Retina (tissue), 1 donor: ENCODE measurements around the gene RNASE1.
A peak's percentile ranks its signal among the peaks of the same experiment; 100 is the strongest.

Source experiments
- DNase-seq: peaks from one replicate; pipeline ENCODE4 v3.0.0-alpha.2; 2016

Gene RNASE1

DNA sequence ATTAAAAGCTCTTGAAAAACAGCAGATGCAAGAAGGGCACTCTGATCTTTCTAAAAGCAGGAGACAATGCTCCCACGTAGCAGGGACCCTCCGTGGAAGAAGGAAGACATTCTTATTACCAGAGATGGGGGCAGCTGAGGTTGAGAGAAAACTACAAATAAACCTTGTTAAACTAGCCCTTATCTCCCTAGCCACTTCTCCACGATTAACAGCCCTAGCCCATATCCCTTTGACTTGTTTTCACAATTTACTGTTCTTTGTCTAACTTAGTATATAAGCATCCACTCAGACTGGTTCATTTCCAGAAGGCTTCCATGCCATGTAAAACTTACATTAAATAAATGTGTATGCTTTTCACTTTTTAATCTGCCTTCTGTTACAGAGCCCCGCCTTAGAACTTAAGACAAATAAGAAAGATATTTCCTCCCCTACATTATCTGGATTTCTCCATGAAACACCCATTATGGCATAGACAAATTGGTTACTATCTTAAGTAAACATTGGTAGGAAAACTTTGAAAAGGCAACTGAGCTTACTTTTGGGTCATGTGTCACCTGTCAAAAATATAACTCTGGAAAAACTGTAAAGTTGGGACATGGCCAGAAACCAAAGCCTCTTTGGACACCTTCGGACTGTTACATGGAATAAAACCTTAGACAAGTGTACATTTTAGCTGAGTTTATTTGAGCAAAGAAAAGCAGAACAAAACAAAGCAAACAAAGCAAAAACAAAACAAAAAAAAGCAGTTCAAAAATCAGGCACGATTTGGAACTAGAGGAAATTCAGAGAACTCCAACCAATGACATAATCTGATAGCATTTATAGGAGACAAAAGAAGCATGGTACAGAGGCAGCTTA, 4.9 kb upstream of the RNASE1 start:
- DNase-seq, result no peak

DNA sequence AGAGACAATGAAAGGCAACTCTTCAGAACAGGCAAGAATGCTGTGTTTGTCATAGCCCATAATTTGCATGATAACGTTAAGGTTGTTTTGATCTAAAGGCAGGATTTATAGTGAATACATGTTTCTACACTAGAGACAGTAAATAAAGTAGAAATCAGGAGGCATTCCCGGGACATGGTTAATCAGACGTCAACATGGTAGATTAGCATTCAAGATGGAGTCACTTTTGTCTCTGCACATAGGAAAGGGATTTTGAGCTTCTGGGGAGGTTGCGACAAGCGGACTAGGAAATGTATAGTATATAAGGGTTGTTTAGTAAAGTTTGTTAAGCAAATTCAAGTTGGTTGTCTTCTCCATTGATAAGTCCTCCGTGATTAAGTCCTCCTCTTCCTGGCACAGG, 2.8 kb upstream of the RNASE1 start:
- DNase-seq, result no peak

DNA sequence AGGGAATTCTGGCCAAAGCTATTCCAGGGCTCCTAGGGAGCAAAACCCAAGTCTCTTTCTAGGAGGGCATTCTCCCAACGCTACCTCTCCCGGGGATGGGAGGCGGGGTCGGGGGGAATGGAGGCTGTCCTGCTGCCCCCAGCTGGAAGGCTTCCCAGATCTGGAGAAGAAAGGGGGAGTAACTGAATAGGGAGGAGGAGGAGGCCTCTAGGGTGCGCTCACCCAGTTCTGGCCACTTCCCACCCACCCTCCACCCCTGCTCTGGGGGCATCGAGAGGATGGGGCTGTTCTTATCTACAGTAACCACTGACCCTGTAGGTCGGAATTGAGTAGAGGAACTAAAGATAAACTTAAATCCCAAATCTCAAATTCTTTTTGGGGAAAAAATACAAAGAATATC, 579 bp upstream of the RNASE1 start:
- no peak for DNase-seq

DNA sequence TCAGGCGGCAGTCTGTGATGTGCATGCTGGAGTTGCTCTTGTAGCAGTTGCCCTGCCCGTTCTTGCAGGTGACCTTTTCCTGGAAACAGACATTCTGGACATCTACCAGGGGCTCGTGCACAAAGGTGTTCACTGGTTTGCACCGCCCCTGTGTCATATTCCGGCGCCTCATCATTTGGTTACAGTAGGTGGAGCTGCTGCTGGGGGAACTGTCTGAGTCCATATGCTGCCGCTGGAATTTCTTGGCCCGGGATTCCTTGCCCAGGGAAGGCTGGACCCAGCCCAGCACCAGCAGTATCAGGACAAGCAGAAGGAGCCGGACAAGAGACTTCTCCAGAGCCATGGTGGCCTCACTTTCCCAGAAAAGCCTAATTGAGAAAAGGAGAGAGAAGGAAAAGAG, 918 bp downstream of the RNASE1 start:
- DNase-seq, result no peak

DNA sequence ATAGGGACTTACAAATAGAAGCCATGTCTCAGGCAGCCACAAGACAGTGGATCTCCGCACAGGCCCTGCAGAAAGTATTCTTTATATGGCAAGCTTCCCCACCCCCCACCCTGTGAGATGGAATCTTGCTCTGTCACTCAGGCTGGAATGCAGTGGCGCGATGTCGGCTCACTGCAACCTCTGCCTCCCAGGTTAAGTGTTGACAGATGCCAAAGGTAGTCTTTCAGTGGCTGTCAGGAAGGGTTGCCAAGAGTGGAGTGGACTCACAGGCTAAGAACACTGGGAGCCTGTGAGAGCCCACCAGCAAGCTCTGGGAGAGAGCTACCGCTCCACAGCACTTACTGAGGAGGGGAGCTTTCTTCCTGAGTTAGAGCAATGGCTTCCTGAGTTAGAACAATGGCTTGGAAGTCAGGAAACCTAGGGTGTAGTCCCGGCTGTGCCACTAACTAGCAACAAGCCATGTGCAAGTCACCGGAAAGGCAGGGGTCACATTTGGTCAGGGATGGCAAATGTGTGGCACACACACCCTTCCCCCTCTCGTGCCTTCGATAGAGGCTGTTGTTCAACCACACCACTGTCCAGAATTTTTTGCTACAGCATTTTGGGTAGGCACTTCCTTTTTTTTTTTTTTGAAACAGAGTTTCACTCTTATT, 2.6 kb downstream of the RNASE1 start:
- DNase-seq, result peak; percentile 50

DNA sequence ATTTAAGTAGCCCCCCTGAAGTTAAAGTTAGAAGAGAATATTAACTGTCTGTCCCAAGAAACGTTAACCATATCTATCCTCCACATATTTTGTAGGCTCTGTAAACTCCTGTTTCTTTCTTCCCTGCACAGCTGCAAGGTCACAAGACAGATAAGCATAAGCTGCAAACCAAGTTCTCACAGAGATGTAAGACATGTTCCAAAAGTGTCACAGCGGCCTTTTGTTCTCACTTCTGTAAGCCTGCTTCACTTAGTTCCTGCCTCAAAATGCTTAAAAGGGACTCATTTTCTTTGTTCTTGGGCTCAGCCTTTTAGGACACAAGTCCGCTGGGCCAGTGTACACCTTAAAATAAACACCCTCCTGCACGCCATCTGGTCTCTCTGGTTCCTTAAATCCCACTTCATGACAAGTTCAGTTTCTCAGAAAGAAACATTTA, 3.2 kb downstream of the RNASE1 start:
- DNase-seq, result no peak

DNA sequence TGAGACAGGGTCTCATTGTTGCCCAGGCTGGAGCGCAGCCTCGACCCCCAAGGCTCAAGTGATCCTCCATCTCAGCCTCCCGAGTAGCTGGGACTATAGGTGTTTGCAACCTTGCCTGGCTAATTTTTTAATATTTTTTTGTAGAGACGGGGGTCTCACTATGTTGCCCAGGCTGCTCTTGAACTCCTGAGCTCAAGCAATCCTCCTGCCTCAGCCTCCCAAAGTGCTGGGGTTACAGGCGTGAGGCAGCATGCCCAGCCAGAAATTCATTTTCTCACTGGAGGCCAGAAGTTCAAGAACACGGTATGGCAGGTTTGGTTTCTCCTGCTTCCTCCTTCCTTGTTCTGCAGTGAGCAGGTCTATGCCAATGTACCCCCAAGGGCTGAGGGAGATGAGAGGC, 3.7 kb downstream of the RNASE1 start:
- no peak for DNase-seq

DNA sequence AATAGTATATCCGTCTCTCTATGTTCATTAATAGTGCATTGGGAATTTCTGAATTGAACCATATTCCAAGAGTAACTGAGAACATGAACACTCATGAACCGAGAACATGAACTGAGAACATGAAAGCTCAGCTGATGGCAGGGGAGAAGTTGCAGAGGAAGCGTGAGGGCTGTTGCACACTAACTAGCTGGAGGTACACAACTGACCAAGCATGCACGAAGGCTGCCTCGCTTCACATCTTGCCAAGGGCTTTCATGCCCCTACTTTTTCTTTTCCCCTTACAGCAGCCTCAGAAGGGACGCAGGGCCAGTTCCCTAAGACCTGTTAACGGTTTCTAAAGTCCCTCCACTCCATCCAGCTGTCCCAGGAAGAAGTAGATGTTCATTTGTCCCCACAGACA, 4.3 kb downstream of the RNASE1 start:
- DNase-seq, result no peak

DNA sequence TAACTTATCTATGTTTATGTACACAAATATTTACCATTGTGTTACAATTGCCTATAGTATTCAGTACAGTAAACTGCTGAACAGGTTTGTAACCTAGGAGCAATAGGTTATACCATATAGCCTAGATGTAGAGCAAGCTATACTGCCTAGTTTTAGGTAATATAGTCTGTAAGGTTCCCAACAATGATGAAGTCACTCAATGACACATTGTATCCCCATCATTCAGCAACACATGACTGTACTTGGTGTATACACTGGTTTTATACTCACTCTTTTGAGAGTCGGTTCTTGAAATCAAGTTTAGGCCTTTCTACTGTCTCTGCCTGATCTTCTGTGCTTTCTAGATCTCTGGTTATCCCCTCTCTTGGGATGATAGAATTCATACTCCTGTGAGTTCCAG, 5.5 kb downstream of the RNASE1 start:
- no peak for DNase-seq

DNA sequence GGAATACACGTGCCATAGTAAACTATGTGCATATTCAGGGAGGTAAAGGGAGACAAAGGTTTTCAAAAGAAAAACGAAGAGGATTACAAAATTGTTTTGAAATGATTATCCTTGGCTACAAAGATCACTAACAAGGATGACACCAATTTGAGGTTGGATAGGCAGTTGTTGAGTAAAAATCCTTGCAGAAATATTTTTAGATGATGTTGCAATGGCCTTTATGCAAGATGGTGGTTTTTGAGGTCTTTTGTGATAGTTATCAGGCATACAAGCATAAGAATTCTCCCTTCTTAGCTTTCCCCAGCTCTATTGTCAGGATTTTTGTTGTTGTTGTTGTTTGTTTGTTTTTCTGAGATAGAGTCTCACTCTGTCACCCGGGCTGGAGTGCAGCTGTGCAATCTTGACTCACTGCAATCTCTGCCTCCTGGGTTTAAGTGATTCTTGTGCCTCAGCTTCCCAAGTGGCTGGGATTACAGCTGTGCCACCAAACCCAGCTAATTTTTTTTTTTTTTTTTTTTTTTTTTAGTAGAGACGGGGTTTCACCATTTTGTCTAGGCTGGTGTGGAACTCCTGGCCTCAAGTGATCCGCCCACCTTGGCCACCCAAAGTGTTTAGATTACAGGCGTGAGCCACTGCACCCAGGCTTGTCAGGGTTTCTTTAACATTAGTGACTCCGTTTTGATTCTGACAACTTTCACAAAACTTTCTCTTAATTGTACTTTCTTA, 7.8 kb downstream of the RNASE1 start:
- no peak for DNase-seq

DNA sequence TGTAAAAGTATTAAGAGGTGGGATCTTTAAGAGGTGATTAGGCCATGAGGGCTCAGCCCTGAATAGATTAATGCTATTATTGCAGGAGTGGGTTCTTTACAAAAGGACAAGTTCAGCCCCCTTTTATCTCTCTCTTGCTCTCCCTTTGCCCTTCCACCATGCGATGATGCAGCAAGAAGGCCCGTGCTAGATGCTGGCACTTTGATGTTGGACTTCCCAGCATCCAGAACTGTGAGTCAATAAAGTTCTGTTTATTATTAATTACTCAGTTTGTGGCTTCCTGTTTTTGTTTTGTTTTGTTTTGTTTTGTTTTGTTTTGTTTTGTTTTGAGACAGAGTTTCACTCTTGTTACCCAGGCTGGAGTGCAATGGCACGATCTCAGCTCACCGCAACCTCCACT, 10.1 kb downstream of the RNASE1 start:
- DNase-seq, result no peak

DNA sequence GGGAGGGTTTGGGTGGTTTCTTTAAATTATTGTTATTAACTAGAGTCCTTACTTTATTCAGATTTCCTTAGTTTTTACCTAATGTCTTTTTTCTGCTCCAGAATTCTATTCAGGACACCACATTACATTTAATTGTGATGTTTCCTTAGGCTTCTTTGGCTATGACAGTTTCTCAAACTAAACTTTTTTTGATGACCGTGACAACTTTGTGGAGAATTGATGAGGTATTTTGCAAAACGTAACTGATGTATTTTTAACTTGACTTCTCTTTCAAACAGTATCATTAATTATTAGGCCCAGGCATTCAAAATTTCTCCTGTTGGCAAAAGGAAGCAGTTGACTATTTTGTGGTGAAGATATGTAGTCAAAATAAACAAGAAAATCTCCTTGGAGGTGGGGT, 11.0 kb downstream of the RNASE1 start:
- no peak for DNase-seq

DNA sequence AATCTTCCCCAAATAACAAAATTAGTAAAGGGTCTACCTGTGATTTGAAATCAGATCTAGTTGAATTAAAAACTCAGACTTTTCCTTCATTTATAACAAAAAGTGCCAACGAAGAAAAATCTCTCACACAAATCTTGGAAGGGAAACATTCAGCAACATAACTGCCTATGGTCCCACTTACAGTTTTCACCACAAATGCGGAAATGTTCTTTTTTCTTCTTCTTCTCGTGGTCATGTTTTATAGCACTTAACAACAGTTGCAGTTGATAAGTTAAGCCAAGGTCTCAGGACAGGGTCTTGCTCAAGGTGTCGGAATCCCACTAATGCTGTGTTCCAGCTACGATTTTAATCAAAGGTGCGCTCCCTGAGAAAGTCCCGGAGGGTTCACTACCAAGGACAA, 11.5 kb downstream of the RNASE1 start:
- no peak for DNase-seq

DNA sequence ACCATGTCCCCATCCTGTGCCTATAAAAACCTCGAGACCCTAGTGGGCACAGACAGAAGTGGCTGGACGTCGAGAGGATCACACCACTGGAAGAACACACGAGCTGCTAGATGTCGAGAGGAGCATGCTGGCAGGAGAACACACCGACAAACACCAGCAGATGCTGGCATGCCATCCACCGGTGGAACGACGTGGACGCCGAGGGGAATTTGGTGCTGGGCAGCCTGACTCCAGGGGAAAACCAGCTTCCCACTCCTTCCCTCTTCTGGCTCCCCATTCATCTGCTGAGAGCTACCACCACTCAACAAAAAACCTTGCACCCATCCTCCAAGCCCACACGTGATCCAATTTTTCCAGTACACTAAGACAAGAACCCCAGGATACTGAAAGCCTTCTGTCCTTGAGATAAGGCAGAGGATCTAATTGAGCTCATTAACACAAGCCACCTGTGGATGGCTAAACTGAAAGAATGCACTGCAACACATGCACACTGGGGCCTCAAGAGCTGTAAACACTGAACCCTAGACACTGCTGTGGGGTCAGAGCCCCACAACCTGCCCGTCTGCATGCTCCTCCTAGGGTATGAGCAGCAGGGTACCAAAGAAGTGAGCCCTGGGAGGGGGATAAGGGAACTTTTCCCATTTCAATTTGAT, 12.1 kb downstream of the RNASE1 start:
- no peak for DNase-seq

DNA sequence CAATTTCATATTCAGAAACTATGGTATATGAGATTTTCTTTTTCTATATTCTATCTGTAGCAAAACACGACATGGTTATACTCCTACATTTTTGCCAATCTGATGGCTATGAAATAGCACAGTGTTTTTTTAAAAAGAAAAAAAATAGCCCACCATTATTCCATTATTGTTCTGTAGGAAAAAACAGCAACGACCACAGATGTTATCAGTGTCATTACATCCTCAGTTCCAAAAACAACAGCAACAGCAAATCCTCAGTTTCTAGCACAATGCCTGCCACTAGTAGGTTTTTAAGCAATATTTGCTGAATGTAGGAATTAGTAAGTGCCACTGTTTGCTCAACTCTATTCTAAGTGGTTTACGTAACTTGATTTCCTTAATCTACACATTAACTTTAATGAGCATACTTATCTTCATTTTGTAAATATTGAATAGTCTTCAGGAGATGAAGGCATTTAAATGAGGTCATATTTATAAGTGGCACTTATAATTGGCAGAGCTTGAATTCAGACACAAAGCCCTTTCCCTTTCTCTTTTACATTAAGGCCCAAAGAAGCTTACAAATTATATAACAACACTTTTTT, 13.3 kb downstream of the RNASE1 start:
- no peak for DNase-seq

DNA sequence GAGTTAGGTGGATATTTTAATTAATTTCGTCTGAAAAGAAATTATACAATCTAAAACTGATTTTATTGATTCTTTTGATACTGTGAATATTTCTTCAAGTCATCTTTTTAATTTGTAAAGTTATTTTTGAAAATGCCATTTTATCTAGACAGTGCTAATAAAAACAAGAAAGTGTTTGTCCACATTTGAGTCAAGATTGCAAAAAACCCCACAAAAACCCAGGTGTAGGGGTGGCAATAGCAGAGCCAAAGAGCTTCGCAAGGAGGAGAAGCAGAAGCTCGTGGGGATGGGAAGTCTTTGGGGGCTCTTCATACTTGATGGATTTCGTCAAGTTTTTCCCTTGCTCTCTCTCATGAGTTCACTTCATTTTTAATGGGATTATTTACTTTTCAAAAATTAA, 15.6 kb downstream of the RNASE1 start:
- no peak for DNase-seq

DNA sequence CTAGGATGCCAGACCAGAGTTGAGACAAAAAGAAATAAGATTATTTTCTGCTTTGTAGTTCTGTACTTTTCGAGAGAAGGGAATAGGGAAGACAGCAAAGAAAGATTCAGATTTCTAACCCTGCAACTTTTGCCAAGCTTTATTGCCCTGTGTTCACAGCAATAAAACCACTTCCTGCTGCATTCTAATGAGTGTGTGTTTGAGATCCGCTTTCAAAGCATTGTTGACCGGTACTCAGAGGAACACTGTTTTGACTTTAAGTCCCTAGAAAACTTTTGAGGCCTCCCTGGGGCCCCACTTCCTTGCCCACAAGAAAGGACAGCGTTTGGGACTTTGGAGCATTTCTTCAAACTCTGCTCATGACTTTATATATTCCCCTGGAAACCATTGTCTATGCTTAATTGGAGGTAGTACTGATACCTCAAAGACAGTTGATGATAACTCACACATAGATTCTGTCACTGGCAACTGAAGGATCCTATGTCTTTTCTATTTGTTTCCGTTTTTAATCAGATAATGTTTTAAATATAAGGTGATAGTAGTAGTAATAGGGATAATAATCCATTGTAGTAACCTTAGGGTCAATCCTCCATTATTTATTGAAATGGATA, 20.3 kb downstream of the RNASE1 start:
- no peak for DNase-seq

DNA sequence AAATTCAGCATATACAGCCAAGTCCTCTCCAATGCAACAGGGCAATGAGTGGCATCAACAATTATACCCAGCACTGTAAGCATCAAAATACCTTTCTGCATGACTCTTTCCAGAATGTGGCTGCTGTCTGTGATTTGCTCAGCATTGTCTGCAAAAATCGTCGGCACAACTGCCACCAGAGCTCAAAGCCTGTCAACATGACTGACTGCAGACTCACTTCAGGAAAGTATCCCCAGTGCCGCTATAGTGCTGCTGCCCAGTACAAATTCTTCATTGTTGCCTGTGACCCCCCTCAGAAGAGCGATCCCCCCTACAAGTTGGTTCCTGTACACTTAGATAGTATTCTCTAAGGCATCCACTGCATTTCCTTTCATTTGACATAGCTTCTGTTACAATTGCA, 20.8 kb downstream of the RNASE1 start:
- no peak for DNase-seq

DNA sequence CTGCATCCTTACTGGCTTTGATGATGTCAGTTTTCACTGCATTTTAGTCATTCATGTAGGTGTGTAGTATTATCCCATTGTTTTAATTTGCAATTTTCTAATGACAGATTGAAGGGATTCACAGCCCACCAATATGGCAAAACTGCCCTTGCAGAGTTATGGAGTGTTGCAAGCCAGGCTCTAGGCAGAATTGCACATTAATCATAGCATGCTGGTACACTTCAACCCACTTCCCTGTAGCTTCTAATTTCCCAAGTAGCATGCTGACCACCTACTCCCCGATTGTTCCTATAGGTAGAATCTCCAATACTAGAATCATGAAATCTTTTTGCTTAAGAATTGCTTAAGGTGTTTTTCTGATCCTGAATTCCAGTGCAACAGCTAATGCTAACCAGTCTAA, 26.7 kb downstream of the RNASE1 start:
- DNase-seq, result no peak

DNA sequence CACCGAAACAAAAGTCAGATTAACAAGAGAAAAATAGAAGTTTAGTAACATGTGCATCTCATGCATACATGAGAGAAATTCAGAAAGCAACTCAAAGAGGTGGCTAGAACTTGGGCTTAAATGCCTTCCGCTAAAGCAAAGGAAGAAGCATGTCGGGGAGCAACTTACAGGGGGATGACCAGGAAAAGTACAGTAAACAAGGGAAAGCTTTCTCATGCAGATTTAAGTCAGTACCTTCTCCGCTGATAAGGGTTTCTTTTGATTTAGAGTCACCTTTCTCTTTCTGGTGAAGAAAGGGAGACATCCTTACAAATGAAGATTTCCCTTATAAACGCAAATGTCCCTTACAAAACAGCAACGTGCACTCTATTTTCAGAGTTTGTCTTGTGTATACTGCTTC, 27.6 kb downstream of the RNASE1 start:
- no peak for DNase-seq

DNA sequence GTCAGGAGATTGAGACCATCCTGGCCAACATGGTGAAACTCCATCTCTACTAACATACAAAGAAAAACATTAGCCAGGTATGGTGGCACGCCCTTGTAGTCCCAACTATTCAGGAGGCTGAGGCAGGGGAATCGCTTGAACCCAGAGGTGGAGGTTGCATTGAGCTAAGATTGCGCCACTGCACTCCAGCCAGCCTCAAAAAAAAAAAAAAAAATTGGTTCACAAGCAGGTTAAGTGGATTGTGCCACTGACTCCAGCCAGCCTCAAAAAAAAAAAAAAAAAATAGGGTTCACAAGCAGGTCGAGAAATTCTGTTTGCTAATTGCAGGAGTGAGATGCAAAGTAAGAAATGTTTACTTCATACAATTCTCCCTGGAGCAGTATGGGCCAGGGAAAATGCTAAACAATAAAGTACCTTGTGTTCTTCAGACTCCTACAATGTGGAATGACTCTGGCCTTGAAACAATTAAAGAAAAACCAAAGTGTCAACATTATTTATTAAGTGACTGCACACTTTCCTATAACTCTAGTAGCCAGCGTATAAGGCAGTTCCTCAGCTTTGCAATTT, 28.3 kb downstream of the RNASE1 start:
- DNase-seq, result no peak

DNA sequence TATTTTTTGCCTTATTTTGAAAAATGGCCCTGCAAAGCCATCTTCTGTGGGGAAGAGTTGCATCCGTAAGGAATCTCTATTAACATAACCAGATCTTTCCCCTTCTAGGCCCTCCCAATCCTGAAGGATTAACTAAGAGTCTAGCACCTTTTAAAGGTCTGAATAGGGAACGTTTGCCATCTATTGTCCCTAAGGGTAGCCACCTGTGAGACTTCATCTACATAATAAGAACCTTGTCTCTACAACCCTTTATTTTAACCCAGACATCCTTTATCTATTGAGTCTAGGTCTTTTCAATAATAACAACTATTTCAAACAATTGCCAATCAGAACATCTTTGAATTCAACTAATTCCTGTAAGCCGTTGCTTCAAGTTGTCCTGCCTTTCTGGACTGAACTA, 30.0 kb downstream of the RNASE1 start:
- DNase-seq, result no peak
